HG02610 (cell line): Measurements from ENCODE around the gene GJA9.
A peak's percentile ranks its signal among the peaks of the same experiment; 100 is the strongest.
"Not testable (repeated sequence)": the region's sequence is repeated elsewhere in the genome, so short reads cannot be mapped to it uniquely, and the experiment has no call there.

ENCODE experiments used
- ATAC-seq: cut with Tn5 transposase; IDR thresholded peaks from one replicate; pipeline ENCODE4 v1.9.1; 2021; ENCODE audit warnings: mild to moderate bottlenecking, moderate library complexity; ENCODE audit not compliant: unreplicated experiment

Gene GJA9

DNA sequence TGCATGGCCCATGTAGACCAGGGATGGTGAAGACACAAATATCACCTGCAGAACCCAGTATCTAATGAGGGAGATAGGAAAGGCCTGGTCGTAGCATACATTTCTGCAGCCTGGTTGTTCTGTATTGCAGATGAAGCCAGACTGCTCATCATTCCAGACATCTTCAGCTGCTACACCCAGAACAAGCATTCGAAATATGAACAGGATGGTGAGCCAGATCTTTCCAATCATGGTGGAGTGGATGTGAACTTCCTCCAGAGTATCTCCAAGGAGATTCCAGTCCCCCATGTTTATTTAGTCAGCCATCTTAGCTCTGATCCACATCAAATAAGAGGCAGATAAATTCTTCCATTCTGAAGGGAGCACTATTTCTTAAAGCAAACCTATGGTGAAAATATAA, 5.6 kb downstream of the GJA9 start:
- no peak for ATAC-seq

DNA sequence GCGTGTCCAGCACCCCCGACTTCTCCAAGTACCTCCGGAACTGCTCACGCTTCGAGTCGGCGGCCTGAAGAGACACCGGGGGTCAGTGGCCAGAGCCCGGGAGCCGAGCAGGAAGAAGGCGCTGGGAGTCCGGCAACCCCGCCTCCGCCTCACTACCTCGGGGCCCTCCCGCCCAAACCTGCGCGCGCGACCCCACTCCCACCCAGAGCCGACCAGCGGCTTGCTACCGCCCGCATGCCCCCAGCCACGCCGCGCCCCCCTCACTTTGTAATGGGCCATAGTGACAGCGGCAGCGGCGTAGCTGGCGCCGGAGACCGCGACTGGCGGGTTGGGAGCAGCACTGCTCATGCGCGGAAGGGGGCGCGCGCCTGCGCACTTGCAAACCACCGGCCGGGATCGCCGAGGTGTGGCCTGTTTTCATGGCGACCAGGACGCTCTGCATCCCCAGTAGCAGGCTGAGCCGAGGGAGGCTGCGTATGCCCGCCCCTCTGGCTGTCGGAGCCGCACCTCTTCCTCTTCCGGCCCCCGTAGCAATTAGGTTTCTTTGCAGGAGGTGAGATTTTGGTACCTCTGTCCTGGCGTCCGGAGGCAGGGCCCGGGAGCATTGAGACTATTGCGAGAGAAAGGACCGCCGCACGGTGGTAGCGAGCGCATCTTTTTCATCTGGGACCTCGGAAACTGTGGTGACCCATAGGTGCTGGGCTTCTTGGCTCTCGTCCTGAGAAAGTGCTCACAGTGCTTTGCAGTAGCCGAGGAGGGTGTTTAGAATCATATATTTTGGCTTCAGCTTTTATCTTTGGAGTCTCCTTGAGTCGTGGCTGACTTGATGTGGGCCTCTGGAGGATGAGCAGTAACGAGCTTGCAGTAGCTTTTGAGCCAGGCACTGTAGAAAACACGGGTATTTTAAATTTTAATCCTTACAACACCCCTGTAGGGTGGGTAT, 8.1 kb downstream of the GJA9 start, which contains the start of gene MYCBP:
Gene MYCBP (minus strand): TSS at position 322 of the 943 bp plus-strand sequence. CDS start 43 bp downstream, at position 279.
- ATAC-seq = peak; percentile 98

DNA sequence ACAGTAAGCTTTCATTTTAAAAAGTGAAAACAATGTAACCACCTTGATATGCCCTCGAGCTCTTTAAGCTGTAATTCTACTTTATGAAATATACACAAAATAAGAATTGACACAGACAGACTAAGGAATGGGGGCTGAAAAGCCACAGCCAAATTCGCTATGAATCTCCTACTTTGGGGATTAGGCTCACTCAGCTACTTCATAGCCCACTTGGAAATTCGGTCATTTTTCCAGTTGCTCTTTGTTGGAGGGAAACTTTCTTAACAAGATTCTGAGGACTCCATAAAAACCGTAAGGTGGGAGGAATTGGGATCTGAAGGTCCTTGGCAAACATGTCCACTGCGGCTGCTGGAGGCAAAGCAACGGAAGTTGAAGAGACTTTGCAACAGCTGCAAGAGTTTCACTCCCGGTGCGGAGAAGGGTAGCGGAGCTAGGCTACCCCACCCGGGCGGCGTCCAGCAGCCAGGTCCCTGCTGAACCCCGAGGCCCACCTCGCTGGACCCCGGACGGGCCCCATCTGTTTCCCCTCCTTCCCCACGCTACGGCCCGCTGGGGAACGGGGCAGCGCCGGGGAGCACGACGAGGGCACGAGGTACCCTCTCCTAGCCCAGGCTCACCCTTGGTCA, 8.9 kb downstream of the GJA9 start:
- peak; percentile 7 for ATAC-seq

DNA sequence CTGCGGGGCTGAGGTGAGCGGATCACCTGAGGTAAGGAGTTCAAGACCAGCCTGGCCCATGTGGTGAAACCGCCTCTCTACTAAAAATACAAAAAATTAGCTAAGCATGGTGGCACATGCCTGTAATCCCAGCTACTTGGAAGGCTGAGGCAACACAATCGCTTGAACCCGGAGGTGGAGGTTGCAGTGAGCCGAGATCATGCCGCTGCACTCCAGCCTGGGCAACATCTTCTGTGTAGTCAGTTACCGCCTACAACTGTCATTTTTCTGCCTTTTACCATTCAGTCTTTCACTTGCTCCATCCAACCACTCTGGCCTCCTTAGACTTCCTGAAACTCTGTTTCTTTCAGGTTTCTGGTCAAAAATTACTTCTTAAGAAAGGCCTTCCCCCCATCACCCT, 10.4 kb downstream of the GJA9 start:
- ATAC-seq = no peak

DNA sequence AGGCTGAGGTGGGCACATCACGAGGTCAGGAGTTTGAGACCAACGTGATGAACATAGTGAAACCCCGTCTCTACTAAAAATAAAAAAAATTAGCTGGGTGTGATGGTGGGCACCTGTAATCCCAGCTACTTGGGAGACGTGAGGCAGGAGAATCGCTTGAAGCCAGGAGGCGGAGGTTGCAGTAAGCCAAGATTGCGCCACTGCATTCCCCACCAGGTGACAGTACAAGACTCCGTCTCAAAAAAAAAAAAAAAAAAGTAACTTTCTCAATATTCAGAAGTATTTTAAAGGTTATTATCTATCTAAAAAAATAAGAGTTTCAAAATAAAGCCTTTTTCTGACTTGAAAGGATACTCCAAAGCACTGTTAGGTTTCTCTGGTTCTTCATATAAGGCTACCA, 14.2 kb downstream of the GJA9 start:
- ATAC-seq = no peak

DNA sequence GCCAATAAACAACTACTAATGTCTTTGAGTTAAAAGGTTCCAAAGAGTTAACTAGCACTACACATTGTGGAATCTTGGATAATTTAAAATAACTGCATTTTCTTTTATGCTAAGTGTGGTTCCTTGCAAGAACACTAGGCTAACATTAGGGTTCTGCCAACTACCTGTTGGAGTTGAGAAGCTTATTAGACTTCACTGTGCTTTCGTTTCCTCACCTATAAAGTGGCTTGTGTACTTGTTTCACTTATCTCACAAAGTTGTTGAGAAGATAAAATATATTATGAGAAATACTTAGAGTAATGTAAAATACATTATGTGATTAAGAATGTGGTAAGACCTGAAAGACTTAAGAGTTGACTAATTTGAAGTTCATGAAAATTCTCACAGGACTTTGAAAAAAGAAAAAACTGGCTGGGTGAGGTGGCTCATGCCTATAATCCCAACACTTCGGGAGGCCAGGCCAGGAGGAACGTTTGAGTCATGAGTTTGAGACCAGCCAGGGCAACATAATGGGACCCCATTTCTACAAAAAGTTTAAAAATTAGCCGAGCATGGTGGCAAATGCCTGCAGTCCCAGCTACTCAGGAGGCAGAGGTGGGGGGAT, 16.2 kb downstream of the GJA9 start:
- no peak for ATAC-seq

DNA sequence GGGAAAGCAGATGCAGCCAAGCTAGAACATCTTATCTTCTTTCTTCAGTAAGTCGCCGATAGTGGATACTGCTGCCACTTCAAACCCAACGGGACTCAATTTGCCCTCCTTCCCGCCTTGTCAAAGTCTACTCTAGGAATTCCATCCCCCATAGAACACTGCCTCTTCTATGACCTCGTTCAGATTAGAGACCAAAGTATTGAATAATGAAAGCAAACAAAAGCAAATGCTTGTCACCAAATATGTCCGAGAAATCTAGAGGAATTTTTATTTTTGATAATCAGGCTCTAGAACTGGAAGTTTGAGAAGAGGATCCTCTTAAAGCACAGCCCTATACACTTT, 21.0 kb downstream of the GJA9 start:
- ATAC-seq = no peak

DNA sequence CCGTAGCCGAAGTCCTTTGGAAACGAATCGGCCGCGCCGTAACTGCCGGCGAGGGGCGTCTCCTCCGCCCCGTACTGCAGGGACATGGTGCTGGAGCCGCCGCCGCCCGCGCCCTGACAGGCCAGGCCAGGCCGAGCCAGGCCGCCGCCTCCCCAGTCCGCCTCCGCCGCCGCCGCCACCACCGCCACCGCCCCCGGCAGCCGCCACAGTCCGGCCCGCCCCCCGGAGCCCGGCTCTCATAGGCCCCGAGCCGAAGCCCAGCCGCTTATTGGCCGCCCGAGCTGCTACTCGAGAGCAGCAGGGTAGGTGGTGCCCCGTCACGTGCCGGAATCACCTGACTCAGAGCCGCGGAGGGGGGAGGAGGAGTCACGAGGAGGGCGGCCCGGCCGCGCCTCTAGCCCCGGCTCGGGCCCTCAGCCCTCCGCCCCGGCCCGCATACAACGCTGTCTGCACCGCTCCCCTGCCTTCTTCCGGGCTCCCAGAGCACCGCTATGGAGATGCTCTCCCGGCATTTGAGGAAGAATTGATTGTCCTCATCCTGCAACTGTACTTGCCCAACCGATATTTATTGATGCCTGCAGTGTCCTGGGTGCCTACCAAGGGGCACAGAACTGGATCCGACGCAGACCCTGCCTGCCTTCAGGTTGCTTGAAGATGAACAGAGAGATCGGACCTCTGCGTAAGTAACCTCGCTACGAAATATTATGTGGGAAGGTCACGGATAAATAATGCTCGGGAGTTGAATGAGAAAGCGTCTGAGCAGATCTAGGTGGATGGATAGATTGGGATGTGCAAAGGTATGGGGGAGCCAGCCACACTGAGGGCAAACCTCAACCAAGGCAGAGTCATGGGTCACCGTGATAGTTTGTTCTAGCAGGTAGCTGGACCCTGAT, 21.6 kb downstream of the GJA9 start, which contains the start of gene RRAGC:
Gene RRAGC (minus strand): TSS at position 212 of the 893 bp plus-strand sequence. CDS start 126 bp downstream, at position 86.
- ATAC-seq = peak; percentile 91

DNA sequence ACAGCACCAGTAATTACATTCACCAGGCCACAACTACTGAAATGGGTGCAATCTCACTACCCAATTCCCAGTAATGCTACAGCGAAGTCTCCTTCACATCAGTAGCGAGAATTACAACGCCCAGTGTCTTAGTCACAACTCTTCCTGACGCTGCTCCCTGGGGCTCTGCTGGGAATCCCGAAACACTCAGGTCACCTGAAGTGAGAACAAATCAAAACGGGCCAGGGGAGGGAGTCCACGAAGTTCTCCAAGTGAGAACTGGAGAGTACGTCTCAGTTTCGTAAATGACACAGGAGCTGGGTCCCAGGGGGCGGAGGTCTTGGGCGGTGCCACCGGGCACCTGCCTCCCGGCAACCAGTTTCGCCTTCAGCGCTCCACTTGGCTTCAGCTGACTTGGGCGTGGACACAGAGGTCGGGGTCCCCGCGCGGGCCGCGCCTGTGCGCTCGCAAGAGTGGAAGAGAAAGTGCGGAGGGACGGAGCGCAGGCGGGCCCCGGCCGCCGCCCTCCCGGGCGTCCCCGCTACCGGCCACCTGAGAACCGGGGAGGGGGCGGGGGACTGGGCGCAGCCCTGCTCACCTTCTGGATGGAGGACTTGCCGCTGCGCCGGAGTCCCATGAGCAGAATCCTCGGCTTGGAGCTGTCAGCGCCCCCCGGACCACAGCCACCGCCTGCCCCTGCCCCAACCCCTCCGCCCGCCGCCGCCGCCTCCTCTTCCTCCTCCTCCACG, 22.4 kb downstream of the GJA9 start:
- ATAC-seq = peak; percentile 38

DNA sequence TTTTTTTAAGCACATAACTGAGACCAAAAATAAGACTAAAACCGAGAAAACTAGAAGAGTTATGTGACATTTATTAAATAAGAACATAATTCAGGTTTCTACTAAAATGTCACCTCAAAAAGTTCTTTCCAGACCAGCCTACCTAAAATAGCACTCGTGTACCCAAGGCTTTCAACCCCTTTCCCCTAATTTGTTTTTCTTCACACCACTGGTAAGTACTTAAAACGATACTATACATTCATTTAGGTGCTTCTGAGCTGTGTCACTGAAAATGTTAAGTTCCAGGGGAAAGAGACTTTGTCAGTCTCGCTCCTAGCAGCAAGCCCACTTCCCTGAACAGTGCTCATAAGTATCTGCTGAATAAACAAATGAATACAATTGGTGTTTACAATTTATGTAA, 28.6 kb downstream of the GJA9 start:
- peak; percentile 69 for ATAC-seq

DNA sequence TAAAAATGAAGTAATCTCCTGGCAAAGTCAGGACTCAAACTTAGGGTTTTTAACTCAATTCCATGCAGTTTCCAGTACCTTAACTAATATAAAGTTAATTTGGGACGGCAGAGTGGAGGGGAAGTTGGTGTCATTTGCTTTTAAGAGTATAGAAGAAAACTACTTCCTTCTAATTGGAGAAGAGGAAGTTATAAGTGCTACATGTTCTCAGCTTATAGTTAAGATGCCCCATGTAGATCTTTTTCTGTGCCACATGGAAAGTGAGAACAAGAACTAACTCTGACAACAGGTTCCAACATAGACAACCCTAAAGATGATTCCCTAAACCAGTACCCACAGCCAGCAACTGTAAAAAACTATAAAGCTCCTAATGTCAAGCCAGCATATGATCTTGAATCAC, 33.3 kb downstream of the GJA9 start:
- no peak for ATAC-seq

DNA sequence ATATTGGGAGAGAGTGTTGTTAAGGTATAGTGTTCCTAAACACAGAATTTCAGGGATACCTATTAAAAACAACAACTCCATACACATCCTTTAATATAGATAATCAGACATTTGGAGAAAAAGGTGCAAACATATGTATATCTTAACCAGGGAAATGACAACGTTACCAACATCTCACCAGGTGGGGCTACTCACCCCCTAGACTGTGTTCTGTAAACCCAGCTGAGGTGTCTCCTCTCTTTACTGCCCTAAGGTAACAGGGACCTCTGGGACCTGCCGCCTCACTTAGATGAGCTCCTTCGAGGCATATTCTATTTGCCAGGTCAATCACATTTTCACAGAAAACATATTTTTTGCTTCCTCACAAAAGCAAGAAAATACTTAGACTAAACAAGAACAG, 35.2 kb downstream of the GJA9 start:
- no peak for ATAC-seq

DNA sequence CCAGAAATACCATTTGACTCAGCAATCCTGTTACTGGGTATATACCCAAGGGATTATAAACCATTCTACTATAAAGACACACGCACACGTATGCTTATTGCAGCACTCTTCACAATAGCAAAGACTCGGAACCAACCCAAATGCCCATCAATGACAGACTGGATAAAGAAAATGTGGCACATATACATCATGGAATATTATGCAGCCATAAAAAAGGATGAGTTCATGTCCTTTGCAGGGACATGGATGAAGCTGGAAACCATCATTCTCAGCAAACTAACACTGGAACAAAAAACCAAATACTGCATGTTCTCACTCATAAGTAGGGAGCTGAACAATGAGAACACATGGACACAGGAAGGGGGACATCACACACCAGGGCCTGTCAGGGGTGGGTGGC, 36.3 kb downstream of the GJA9 start:
- not testable (repeated sequence) for ATAC-seq

DNA sequence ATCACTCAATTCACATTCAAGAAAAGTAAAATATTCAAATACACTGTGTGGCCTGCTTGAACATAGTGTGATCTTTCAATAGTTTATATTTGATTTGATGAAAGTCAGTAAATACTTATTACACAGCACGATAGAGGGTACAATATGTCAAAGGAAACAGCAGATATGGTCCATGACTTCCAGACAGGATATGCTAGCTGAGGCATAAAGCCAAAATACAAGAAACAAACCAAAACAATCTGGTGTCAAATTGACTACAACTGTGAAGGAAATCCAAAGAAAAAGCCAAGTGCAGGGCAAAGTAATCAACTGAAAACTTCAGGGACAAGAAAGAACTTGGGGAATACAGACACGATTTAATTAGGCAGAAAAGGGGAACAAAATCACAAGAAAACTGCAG, 41.1 kb downstream of the GJA9 start:
- no peak for ATAC-seq

DNA sequence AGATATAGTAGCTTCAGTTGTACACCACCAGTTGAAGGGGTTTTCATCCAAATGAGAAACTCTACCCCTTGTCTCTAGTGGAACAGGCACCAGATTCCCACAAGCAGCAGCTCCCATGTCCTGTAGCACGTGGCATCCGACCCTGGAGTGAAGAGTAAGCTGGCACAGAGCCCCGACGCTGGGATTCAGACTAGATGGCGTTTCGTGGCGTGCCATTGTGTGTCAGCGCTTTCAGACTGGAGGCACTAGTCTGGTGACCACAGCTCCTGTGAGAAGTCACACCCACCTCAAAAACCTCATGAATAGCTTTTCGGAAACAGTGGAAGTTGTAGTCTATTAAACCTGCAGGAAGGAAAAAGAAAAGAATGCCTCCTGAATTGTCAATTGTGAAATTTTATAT, 42.0 kb downstream of the GJA9 start:
- ATAC-seq = no peak

DNA sequence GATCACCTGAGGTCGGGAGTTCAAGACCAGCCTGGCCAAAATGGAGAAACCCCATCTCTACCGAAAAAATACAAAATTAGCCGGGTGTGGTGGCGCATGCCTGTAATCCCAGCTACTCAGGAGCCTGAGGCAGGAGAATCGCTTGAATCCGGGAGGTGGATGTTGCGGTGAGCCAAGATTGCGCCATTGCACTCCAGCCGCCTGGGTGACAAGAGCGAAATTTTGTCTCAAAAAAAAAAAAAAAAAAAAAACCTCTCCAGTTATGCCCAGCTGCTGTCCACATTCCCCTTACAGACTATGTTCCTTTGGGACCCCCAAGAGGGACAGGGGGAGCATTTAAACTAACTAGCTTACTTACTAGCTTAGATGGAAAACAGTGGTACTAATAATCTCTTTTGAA, 45.1 kb downstream of the GJA9 start:
- not testable (repeated sequence) for ATAC-seq

DNA sequence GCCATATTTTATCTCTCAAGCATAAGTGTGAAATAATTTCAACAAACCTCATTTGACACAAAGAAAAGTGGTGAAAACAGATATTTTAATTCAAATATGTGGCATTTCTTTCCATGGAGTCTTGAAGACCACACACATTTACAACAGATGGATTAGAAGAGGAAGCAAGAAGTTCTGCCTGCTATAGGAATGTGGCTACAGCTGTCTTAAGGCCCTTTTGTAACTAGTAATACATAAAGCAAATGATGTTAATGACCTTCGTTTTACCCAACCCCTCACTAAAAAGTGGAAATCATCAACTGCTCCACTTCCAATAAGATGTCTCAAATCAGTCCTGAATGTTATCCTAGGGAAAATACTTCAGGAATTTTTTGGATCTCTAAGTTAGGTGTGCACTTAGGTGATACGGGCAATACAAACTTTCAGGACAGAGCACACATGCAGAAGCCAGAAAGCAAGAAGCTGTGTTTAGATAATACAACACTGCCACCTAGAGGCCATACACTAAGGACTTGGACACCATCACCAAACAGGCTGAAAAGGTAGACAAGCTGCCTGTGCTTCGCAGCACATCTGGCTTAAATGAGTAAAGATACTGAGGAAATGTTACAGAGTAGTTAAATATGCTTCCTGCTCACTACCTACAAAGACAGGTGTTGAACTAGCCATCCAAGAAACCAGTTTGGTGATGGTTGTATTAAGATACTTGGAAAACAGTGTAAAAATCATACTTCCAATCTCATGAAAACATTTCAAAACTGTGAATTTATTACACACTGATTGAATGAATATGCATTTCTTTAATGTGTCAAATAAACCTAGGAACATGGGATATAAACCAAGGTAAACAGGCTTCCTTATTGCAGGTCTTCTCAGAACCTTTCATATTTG, 46.2 kb downstream of the GJA9 start:
- ATAC-seq = peak; percentile 55

DNA sequence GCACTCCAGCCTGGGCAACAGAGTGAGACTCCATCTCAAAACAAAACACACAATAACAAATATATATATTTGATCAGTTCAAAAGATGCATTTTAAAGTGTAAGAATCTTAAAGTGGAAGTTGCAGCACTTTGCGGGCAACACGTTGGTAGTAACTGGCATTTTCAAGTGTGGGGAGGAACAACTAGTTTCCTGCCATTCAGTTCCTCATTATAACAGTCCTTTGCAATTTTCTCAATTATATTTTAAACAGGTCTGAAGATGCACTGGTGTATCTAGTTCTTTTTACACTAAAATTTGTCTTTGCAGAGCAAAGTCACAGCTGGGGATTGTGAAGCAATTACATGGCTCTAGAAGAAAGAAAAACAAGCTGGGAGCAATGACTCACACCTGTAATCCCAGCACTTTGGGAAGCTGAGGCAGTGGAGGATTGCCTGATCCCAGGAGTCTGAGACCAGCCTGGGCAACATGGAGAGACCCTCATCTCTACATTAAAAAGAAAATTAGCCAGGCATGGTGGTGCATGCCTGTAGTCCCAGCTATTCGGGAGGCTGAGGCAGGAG, 47.1 kb downstream of the GJA9 start:
- ATAC-seq = no peak

DNA sequence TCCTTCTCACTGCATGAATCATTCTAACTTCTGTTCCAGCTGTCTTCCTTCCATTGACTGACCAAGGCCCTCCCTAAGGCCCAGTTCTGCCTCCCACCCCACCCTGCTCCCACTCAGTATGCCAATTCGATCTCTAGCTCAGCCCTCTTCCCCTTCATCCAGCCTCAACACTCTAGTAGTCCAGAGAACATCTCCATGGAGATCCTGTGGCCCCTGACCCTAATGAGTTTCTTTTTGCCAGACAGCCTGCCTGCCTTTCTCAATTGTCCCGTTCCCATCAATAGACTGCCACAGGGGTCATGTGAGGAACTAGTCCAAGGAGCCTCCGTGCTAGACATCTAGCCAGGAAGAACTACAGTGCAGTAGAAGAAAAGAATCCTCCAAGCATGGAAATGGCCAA, 48.2 kb downstream of the GJA9 start:
- ATAC-seq = no peak
